Stimulated activated CD8-positive, alpha-beta memory T cell treated with anti-CD3 and anti-CD28 coated beads, Interleukin-15, amount 100 ng/mL, for 48 hours (primary cell): Measurements from ENCODE around the gene CNNM4.

Experiments
- DNase-seq, 2 donors: peaks; one replicate each; pipeline ENCODE4 v3.0.0-alpha.2; 2020; ENCODE audit warnings: low read depth in 2 of 2

Gene CNNM4

DNA sequence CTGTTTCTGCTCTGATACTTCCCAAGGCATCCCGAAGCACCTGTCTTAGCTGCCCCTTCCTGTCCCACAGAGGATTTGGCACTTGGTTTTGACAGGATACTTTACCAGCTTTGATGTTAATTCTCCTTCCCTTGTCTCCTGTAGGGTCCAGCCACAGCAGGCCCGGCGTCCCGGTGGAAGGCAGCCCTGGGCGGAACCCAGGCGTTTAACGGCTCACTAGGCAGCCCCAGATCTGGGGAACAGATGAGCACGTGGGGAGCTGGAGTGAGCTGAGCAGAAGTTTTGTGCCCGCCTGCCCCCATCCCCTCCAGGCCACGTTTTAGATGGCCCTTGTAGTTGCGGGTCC is 71.7 kb downstream of the CNNM4 start:
- no peak for DNase-seq

DNA sequence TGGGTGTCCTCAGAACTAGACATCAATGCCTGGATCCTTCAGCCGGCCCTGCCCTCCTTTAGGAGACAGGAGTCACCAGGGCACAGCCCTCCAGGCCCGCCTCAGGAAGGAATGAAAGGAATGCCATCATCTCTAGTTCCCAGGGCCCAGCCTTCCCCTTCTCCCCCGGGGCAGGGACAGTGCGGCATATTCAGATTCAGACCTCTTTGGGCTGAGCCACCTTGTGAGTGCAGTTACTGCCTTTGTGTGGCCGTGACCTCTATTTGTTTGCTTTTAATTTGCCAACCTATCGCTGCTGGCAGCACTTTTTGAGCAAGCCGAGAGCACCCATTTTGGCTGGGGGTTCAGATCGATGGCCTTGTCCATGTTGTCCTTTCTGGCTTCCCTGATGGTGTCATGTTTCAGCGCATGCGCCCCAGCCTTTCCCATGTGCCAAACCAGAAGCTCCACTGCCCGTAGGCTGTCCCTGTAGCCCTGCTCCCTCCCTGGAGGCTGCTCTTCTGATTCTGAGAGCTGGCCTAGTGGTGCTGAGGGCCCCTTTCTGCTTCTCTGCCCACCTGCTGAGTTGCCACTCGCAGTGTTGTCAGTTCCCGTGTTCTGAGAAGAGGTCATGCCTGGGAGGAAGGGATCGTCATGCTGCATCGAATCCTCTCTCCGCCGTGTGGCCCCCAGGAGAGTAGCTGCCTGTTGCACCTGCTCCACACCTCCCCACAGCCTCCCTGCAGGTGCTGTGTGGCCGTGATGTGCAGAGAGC is 72.2 kb downstream of the CNNM4 start:
- no peak for DNase-seq

DNA sequence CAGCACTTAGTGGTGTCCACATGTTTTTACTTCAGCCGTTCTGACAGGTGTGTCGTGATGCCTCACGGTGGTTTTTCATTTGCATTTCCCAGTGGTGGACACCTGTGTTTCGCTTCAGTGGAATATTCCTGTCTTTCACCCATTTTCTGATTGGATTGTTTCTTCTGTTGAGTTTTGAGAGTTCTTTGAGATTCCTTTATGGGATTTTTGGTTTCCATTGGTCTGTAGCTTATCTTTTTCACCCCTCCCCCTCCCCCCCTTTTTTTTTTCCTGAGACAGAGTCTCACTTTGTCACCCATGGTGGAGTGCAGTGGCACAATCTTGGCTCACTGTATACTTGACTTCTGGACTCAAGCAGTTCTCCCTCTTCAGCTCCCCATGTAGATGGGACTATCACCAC is 75.1 kb downstream of the CNNM4 start:
- DNase-seq, result no peak

DNA sequence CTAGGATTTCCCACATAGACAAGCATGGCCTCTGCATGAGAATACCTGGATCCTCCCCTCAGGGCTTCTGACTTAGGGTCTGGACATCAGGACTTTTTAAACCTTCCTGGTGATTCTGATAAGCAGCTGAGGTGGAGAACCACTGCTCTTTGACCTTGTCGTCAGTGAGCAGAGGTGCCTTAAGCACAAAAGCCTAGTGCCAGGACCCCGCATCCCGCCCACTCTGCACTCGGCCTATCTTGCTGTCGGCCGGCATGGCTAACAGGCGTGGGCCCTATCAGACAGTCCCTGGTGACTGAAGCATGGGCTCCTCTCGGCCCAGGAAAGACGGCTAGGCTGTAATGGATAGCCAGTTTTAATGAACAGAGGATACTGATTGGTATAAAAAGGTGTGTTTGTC is 76.9 kb downstream of the CNNM4 start:
- no peak for DNase-seq

DNA sequence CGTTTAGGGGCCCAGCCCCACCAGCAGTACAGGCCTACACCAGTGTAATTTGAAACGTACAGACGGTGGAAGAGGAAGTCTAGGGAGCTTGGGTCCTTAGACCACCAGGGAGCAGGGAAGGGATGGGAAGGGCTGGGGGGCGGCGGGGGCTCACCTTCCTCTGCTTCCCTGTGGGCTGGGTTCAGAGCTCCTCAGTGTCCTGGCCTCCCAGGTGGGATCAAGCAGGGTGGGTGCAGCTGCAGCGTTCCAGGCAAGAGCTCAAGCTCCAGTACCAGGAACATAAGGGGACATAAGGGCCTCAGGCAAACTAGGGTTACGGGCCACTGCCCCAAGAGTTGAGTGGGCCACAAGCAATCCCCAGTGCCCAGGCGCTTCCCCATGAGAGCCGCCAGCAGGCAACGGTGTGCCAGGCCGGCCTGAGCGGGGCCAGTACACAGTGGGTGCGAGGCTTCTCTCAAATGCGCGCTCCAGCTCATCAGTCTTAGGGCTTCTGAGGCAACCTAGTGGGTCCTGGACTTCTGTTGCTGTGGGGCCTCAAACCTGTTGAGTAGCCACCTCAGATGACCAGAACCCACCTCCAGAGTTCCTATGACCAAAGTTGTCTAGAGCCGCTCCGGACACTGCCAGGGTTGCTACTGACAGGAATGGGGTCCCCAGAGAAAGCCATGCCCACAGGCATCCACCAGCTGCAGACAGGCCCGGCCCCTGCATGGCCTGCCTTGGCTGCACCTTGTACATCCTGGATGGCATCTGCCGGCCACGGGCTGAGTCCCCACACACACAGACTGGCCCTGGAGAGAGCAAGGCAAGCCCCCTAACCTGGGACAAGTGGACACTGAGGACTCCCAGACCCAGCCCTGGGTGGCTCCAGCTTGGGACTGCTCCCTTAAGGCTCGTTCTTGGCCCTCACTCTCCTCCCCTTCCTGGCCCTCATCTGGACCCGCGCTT is 77.9 kb downstream of the CNNM4 start:
- DNase-seq, result no peak

DNA sequence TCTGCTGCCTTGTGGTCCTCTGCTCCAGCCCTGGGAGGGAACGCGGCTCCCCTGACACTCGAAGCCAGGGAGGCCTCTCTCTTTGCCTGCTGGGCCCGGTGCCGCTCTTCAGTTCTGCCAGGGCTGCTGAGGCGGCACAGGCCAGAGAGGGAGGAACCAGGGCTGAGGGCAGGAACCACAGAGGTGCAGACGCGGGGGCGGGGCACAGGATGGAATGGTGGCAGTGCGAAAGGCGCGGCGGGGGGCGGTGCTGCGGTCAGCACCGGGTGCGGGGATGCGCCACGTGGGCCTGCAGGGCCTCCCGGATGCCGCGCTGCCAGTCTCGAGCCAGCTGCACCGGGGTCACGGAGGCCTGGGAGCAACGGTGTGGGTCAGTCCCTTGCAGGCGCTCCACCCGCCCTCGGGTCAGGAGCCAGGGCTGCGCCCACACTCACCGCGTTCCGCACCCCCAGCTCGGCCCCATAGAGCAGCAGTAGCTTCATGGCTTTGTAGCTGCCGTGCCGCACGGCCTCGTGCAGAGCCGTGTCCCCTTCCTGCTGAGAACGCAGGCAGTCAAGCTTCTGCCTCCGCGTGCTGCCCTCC is 78.7 kb downstream of the CNNM4 start:
- DNase-seq, result peak; percentile 66 to 71

DNA sequence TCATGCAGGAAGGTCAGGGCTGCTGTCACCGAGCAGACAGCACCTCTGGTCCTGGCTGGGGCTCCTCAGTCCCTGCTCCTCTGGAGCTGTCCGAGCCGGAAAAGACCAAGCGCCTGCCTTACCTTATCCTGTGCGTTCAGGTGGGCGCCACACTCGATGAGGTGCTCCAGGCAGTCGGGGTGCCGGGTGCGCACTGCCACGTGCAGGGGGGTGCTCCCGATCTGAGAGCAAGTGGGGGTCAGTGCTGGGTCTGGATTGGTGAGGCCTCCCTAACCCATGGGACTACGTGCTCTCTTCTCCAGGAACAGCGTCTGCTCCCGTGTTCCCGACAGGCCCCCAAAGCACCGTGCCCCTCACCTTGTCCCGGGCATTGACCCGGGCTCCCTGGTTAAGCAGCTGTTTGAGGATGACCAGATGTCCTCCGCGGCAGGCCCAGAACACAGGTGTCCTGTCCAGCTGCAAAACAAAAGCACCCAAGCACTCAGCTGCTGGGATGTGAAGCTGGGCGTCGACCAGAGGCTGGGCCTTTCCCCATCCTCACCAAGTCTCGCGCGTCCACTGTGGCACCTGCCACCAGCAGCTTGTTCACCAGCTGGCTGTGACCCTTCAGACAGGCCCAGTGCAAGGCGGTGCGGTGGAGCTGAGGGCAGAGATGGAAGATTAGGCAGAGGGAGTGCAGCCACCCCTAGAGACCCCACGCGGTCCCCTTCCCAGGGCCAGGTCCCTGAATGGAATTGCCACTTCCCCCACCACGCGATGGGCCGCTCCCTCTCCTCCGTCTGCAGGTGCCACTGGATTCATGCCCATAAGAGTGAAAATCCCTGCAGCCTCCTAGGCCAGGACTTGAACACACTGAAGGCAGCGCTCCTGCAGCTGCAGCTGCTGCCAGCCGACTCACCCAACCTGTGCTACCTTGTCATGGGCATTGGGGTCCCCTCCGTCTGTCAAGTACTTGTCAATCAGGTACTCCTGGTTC is 79.5 kb downstream of the CNNM4 start:
- DNase-seq, result no peak

DNA sequence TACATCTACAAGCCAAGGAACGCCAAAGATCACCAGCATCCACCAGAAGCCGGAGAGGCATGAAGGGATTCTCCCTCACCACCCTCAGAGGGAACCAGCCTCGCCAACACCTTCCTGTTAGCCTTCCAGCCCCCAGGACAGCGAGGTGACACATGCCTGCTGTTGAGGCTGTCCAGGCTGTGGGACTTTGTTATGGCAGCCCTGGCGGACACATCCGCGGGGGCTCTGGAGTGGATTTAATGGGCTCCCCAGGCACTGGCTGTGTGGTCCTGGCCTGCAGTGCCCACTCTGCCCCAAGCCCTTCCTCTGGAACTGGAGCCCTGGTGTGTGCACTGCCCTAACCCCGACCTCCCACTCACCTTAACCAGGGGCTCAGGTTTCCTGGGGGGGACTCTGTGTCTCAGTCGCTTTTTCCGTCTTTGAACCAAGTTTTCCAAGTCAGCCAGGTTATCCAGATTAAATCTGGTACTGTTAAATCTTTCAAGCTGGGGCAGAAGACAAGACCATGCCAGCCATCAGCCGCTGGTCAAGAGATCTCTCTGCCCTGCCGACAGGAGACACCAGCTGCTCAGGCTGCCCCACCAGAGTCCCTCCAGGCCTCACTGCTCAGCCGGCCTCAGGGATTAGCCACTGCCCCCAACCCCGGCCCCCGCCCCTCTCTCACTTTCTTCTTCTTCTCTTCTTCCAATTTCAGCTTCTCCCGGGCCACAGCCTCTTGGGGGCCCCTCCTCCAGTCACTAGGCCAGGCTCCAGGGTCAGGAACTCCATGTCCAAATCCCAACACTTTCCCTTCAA is 81.2 kb downstream of the CNNM4 start:
- DNase-seq, result no peak

DNA sequence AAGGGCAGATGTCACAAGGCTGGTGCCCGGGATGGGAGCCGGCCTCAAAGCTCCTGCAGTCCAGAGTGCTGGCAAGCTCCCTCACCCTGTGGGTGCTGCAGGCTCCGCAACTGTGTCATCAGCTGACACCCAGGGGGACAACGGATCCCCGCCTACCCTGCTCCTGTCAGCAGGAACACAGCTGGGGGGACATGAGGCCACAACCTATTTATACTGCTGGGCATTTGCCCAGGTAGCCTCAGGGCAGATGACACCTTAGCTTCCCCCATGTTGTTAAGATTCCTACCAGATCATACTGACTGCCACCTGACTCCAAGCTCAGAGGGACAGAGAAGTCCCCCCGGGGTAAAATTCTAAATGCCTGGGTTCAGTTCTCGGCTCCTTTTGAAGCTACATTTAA is 81.9 kb downstream of the CNNM4 start:
- no peak for DNase-seq

DNA sequence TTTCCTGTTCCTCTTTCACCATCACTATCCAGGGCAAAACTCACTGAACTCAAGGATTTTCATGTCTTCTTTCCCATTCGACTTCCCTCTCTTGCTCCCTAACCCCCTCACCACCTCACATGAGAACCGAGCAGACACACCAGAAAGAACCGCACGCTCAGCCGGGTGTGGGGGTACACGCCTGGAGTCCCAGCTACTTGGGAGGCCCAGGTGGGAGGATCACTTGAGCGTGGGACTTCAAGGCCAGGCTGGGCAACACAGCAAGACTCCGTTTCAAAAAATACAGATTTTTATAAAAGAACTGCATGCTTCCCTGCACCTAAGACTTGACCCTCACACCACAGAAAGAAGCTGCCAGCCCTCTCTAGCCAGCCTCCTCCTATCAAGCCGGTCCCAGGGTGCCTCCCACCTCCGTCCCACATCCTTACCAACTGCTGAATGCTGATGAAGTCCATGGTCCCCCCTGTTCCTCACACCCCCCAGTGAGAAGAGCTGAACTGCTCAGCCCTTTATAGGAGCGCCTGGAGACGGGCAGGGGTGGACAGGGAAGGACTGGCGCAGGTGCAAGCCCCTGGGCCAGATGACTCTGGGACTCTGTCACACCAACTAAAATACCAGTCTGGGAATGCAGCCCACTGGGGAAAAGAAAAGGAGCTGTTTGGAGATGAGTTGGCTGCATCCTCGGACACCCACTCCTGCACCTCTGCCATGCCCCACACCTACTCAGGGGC is 83.0 kb downstream of the CNNM4 start, which contains the start of gene ANKRD23:
Gene ANKRD23, minus strand, starts transcription at position 484 of the 731 bp plus-strand sequence. Its CDS starts 29 bp downstream, at position 455.
- DNase-seq, result no peak

DNA sequence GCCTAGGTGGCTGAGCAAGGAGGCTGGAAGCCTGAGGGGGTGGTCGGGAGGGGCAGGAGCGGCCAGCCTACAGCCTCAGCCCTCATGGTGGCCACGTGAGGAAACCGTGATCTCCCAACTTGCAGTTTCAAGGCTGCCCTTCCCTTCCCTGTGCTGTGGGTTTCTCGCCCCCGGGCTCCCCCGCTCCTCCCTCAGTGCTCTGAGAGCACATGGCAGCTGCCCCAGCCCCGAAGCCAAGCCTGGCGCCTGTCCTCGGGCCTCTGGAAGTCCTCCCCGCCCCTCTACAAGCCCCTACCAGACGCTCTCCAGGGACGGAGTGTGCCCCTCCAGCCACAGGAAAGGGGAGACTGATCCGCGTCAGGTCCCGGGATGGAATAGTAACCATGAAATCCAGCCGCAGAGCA is 83.7 kb downstream of the CNNM4 start:
- DNase-seq, result no peak

DNA sequence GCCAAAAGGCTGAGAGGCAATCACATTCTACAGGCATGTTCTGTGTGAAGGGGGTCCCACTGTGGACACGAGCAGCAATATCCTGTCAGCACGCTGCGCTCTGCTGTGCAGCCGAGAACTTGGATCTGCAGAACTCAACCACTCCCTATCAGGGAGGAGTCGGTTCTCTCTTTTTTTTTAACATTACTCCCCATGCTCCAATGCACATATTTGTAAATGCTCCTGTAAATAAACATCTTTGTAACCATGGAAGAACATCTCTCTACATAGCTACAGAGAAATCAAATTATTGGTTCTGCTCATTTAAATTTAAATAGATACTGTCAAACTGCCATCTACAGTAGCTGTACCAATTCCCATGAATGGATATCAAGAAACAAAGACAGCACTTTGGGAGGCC is 86.1 kb downstream of the CNNM4 start:
- DNase-seq, result no peak

DNA sequence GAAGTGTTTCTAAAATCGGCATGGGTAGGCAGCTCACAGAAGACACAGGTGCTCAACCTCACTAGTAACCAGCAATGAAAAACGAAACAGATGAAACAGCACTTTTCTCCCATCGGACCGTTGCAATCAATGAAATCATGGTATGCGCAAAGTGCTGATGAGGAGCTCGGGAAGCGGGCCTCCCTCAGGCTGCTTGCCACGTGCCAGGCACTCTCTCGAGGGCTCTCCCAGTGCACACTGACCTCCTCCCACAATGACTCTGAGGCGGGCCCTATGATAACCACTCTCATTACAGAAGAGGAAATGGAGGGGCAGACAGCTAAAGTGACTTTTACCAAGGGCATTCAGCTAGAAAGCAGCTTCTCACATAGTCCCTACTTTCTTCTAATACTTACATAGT is 86.9 kb downstream of the CNNM4 start:
- DNase-seq, result no peak

DNA sequence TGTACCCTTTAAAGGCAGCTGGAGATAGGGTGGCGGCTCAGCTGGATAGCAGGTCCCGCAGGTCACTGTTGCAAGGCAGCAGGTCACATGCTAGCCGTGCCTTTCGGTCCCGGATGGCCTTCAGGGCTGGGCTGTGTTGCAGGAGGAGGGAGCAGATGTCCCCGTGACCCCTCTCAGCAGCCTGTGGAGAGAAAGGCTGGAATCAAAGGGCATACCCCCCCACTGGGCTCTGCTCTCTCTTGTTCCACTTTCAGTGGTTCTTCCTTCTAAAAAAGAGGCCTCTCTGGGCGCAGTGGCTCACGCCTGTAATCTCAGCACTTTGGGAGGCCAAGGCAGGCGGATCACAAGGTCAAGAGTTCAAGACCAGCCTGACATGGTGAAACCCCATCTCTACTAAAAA is 87.6 kb downstream of the CNNM4 start:
- no peak for DNase-seq

DNA sequence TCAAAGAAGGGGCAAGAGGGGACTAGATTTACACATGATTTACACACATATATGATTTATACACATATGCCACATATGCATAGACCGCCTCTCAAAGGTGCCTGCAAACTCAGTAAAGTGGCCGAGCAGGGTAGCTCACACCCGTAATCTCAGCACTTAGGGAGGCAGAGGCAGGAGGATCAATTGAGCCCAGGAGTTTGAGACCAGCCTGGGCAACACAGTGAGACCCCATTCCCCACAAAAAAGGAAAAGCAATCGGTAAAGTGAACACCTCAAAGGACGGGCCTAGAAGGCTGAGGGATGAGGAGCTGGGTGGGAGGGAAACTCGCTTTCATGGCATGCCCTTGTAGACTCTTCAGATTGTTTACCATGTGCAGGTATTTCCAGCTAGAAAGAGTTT is 92.0 kb downstream of the CNNM4 start:
- no peak for DNase-seq

DNA sequence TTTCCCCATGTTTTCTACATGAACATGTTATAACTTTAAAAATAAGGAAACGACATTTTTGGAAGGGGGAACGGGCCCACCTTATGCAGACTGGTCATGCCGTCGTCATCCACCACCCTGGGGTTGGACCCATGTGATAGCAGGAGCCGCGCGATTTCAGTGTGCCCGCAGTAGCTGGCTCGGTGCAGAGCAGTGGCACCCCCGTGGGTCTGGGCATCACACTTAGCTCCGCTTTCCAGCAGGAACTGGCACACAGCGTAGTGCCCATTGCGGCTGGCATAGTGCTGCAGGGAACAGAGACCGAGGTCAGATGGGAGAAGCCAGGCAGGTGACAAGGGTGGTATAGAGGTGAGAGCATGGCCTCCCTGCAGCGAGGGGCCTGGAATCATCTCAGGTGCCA is 92.6 kb downstream of the CNNM4 start:
- DNase-seq, result no peak

DNA sequence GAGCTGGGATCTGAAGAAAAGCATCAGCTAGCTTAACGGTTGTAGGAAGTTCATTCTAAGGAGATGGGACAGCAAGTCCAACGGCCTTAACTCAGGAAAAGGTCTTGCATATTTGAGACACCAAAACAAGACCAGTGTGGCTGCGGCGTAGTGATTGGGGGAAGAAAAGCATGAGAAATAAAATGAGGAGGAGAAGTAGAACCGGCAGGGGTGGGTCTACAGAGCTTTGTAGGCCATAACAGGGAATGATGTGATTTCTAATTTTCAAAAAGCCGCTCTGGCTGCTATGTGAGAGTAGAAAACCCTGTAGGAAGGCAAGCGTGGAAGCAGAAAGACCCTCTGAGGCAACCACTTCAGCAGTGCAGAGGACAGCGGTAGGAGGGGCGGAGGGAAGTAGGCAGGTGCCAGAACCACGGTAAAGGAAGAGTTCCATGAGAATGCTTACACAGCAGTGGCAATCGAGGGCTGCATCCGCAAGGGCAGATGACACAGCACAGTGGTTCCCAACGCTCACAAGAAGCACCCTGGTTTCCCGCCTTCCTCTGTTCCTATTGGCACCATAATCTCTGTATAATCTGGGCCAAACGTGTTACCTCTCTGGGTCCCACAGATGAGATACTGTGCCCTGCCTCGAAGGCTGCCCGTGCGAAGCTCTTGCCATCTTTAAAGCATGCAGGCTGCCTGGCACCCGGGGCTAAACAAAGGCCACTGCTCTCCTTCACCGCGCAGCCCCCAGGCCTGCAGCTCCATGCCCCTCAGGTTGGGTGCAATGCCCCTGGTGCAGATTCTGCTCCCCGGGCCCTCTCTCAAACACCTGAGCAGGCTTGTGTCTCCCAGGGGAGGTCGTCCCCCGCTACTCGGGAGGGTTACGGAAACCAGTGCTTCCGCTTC is 96.3 kb downstream of the CNNM4 start:
- no peak for DNase-seq

DNA sequence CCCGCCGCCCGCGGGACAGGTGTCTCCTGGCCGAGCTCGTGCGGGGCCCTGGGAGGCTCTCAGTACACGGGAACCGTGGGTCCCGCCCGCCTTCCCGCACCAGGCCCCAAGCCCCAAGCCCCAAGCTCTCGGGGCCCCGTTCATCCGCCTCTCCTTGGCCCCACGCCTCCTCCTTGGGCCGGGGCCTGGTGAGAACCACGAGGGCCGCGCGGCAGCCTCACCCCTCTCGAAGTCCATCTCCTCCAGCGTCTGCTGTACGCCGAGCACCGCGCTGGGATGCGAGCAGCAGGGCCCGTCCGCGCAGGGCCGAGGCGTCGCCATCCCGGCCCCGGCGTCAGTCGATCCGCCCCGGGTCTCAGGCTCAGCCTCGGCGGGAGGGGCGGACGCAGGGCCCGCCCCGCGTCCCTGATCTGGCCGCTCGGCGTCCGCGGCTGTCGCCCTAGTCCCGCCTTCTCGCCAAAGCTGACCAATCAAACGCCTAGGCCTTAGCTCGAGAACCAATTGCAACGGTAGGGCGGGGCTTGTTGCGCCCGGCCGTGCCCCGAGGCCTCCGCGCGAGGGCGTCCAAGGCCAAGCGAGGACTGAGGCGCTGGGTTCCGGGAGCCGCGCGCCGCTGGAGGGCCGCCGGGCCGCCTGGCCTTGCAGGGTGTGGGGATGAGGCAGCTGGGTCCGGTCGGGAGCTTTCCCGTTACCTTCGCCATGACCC is 97.1 kb downstream of the CNNM4 start, which contains the start of gene ANKRD39:
Gene ANKRD39, minus strand, starts transcription at position 350 of the 706 bp plus-strand sequence. Its CDS starts 29 bp downstream, at position 321.
- peak; percentile 96 to 97 for DNase-seq
